GM20000 (cell line): Measurements from ENCODE around the gene POLL.

Source experiments
- DNase-seq: peaks from one replicate; pipeline ENCODE4 v3.0.0; 2012; ENCODE audit warnings: low spot score
- CTCF ChIP-seq: IDR thresholded peaks from 2 replicates; pipeline ENCODE4 v1.5.1; 2012; ENCODE audit warnings: mild to moderate bottlenecking, control low read depth; ENCODE audit errors: extremely low read depth, missing control alignments

Gene POLL

DNA sequence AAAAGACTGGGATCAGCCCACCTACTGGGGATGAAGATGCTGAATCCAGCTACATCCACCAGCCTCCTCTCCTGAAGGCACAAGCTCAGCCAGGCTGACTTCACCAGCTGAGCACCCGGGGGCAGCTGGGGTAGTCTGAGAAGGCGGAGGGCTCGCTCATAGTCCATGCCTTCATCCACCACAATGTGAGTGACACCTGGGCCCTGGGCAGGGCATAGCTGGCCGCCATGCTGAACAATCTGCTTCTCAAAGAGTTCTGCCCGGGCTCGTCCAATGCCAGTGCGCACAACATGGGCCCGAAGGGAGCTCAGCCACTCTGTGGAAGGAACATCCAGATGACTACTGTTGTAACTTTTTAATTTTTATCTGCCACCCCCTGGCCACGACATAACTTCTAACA is 2.2 kb downstream of the POLL start:
- TF ChIP-seq CTCF, result no peak
- no peak for DNase-seq

- no peak for DNase-seq
- no peak for TF ChIP-seq CTCF
Measured at GRCh38 chr10:101580486-101581399, 7.3 kb downstream of the POLL start.

- DNase-seq, result no peak
- TF ChIP-seq CTCF, result no peak
Measured at GRCh38 chr10:101579516-101579870, 8.6 kb downstream of the POLL start.

DNA sequence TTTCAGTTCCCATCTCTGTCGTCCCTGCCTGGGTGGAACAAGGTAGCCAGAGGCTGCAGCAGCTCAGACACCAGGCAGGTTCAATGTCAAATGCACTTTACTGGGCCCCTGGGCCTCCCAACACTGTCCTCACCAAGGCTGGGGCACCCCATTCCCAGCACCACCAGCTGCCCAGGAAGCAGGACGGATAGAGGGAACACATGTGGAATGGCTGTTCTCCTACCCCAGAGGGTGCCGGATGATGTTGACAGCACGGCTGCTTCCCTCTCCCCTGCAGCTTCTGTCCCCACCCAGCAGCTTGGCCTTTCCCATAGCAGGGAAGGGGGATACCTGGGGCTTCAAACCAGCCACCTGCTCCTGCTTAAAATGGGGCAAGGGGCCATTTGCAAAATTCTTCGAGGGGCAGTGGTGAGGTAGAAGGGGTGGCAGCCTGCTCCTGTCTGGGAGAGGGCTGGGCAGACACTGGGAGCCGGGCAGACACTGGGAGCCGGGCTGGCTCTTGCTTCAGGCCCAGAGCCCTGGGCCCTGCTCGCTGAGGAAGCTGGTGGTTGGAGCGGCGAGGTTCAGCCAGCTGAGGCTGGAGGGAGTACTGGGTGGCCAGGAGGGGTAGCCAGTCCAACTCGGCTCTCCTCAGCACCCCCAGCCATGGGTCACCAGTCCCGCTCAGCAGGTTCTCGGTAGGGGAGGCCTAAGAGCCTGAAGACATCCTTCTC is 9.1 kb downstream of the POLL start:
- DNase-seq, result no peak
- TF ChIP-seq CTCF, result no peak

DNA sequence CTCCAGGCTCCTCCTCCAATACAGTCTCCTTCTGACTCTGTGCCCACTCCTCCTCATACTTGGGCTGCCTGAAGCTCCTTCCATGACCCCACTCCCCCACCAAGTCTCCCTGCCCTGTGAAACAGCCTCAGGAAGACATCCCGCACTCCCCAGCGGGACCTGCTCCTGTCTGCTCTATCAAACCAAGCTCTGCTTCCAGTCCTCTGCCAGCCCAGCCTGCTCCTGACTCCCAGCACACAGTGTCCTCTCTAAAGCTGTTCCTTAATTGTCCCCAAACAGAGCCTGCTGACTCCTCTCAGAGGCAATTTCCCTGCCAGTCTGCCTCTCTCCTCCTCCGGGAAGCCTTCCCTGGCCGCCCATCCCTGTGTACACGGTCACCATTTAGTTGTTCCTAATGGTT is 9.9 kb downstream of the POLL start:
- DNase-seq, result no peak

GRCh38 chr10:101577121-101577871 is 10.8 kb downstream of the POLL start:
- DNase-seq, result no peak
- no peak for TF ChIP-seq CTCF

More for the DNA sequence above, 9.9 kb downstream of the POLL start:
- no peak for TF ChIP-seq CTCF
